AG10803 (cell line): ENCODE data around the gene MYO6.

Source experiments
- DNase-seq: peaks from one replicate; pipeline ENCODE4 v3.0.0; 2010; ENCODE audit warnings: low read depth
- H3K4me3 ChIP-seq: 2 replicates; pipeline ENCODE4 v1.5.1; 2011; ENCODE audit warnings: mild to moderate bottlenecking, low read length, control low read depth
- CTCF ChIP-seq: conservative IDR thresholded peaks from 2 replicates; pipeline ENCODE4 v1.5.1; 2011; ENCODE audit warnings: mild to moderate bottlenecking, low read length, control low read depth, inconsistent platforms

The MYO6 gene

GRCh38 chr6:75824160-75824559 lies 75.1 kb downstream of the MYO6 start:
- DNase-seq: no peak
- no peak for TF ChIP-seq CTCF

GRCh38 chr6:75827163-75827562 lies 78.1 kb downstream of the MYO6 start:
- no peak overlapping the region for H3K4me3 ChIP-seq
- TF ChIP-seq CTCF: no peak
- DNase-seq: no peak

More at GRCh38 chr6:75824160-75824559, 75.1 kb downstream of the MYO6 start:
- H3K4me3 ChIP-seq: no peak overlapping the region

- H3K4me3 ChIP-seq: no peak overlapping the region
- DNase-seq: peak; percentile 55
- no peak for TF ChIP-seq CTCF
Observed at GRCh38 chr6:75830959-75831885, 82.2 kb downstream of the MYO6 start.

GRCh38 chr6:75834447-75834846 lies 85.4 kb downstream of the MYO6 start:
- H3K4me3 ChIP-seq: no peak overlapping the region
- no peak for DNase-seq
- TF ChIP-seq CTCF: no peak

GRCh38 chr6:75842191-75842590 lies 93.2 kb downstream of the MYO6 start:
- H3K4me3 ChIP-seq: no peak overlapping the region
- DNase-seq: peak; percentile 20
- TF ChIP-seq CTCF: no peak

- H3K4me3 ChIP-seq: no peak overlapping the region
- no peak for TF ChIP-seq CTCF
- no peak for DNase-seq
Observed at GRCh38 chr6:75842732-75843131, 93.7 kb downstream of the MYO6 start.

- DNase-seq: no peak
- no peak overlapping the region for H3K4me3 ChIP-seq
- TF ChIP-seq CTCF: no peak
Observed at GRCh38 chr6:75843396-75843795, 94.4 kb downstream of the MYO6 start.
